A549 (cell line): ENCODE data around the gene CARMIL3.

ENCODE experiments used
- CTCF ChIP-seq: fragments of >200 bp; sonication (Bioruptor Twin); formaldehyde crosslinking; IDR thresholded peaks from 3 replicates; pipeline ENCODE4 v1.5.1; 2016
- EP300 ChIP-seq, 2 experiments: fragments of >200 bp; sonication (Bioruptor Twin); formaldehyde crosslinking; IDR thresholded peaks; 2 replicates in 1 of 2; 3 replicates in 1 of 2; pipeline ENCODE4 v1.6.1; 2016 to 2017
- KDM1A ChIP-seq: fragments of 200-600 bp; sonication (generic); IDR thresholded peaks from 2 replicates; pipeline ENCODE4 v1.6.1; 2016; ENCODE audit warnings: low read depth, mild to moderate bottlenecking
- POLR2AphosphoS2 ChIP-seq: conservative IDR thresholded peaks from 2 replicates; pipeline ENCODE4 v1.6.1; 2012; ENCODE audit warnings: low read length, improper control_type of control experiment, inconsistent platforms
- TF ChIP-seq, protein P1 (sequence below): fragments of 200-600 bp; sonication (generic); IDR thresholded peaks from 2 replicates; pipeline ENCODE4 v1.6.1; 2016; ENCODE audit warnings: antibody characterized with exemption, mild to moderate bottlenecking, moderate library complexity

GRCh38 chr14:24080142-24080530 is 28.3 kb downstream of the CARMIL3 start:
- no peak for TF ChIP-seq KDM1A
- TF ChIP-seq POLR2AphosphoS2, result no peak
- no peak for TF ChIP-seq EP300 (IDR thresholded peaks at IDR 0.05)
- TF ChIP-seq, protein P1, sequence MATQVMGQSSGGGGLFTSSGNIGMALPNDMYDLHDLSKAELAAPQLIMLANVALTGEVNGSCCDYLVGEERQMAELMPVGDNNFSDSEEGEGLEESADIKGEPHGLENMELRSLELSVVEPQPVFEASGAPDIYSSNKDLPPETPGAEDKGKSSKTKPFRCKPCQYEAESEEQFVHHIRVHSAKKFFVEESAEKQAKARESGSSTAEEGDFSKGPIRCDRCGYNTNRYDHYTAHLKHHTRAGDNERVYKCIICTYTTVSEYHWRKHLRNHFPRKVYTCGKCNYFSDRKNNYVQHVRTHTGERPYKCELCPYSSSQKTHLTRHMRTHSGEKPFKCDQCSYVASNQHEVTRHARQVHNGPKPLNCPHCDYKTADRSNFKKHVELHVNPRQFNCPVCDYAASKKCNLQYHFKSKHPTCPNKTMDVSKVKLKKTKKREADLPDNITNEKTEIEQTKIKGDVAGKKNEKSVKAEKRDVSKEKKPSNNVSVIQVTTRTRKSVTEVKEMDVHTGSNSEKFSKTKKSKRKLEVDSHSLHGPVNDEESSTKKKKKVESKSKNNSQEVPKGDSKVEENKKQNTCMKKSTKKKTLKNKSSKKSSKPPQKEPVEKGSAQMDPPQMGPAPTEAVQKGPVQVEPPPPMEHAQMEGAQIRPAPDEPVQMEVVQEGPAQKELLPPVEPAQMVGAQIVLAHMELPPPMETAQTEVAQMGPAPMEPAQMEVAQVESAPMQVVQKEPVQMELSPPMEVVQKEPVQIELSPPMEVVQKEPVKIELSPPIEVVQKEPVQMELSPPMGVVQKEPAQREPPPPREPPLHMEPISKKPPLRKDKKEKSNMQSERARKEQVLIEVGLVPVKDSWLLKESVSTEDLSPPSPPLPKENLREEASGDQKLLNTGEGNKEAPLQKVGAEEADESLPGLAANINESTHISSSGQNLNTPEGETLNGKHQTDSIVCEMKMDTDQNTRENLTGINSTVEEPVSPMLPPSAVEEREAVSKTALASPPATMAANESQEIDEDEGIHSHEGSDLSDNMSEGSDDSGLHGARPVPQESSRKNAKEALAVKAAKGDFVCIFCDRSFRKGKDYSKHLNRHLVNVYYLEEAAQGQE, result no peak
- TF ChIP-seq CTCF, result no peak
